Raji (cell line): ENCODE data around the gene HSFX1.

Experiments used
- POLR2A ChIP-seq: IDR thresholded peaks from 2 replicates; pipeline ENCODE4 v1.6.1; 2011; ENCODE audit warnings: low read depth, low read length, control low read depth; ENCODE audit not compliant: insufficient read depth

The HSFX1 gene

GRCh38 chrX:149825424-149825823, 51.6 kb downstream of the HSFX1 start:
- no peak for TF ChIP-seq POLR2A
